Occipital lobe (tissue), 2 donors: Measurements from ENCODE around the gene FANCG. TPM values are rescaled to one million over a fixed set of nuclear protein-coding genes. Genes with fewer than 3 reads are reported as not detected.
A peak's percentile ranks its signal among the peaks of the same experiment; 100 is the strongest.

Source experiments
- DNase-seq: peaks from one replicate; lab custom pipeline; 2025; lab: John Stamatoyannopoulos, UW
- total RNA-seq: library from RNA; depleted of rRNA; stranded (reverse); fragments of >200 nt; gene quantifications from one replicate; pipeline ENCODE4 v1.2.3, GENCODE V29; 2014

The FANCG gene
- total RNA-seq, 1 donor from 2014 or later: 31.7 TPM

- DNase-seq: no peak
Observed at GRCh38 chr9:35103660-35104191, 24.0 kb upstream of the FANCG start.

GRCh38 chr9:35102769-35103659 is 23.3 kb upstream of the FANCG start, which contains the start of gene STOML2:
STOML2 (minus strand) TSS chr9:35103131; CDS start chr9:35103094, 37 bp downstream.
- peak; percentile 95 for DNase-seq

- no peak for DNase-seq
Observed at GRCh38 chr9:35102465-35102768, 22.7 kb upstream of the FANCG start.

GRCh38 chr9:35097573-35097972 is 17.8 kb upstream of the FANCG start:
- no peak for DNase-seq

GRCh38 chr9:35096035-35096849 is 16.5 kb upstream of the FANCG start, which contains the start of gene PIGO:
PIGO (minus strand) TSS chr9:35096591; CDS start chr9:35095565, 1,026 bp downstream.
- peak; percentile 74 for DNase-seq

- no peak for DNase-seq
Observed at GRCh38 chr9:35091536-35091935, 11.8 kb upstream of the FANCG start.

- no peak for DNase-seq
Observed at GRCh38 chr9:35089434-35089833, 9.7 kb upstream of the FANCG start.

- no peak for DNase-seq
Observed at GRCh38 chr9:35085078-35085477, 5.3 kb upstream of the FANCG start.

- no peak for DNase-seq
Observed at GRCh38 chr9:35079041-35079425, 709 bp downstream of the FANCG start.

- no peak for DNase-seq
Observed at GRCh38 chr9:35078066-35078465, 1.7 kb downstream of the FANCG start.

- DNase-seq: no peak
Observed at GRCh38 chr9:35076848-35077247, 2.9 kb downstream of the FANCG start.

- no peak for DNase-seq
Observed at GRCh38 chr9:35075358-35075757, 4.4 kb downstream of the FANCG start.

GRCh38 chr9:35074791-35075190 is 5.0 kb downstream of the FANCG start:
- DNase-seq: no peak

- no peak for DNase-seq
Observed at GRCh38 chr9:35074141-35074540, 5.6 kb downstream of the FANCG start.

- no peak for DNase-seq
Observed at GRCh38 chr9:35073279-35073612, 6.5 kb downstream of the FANCG start.

- DNase-seq: peak; percentile 98
Observed at GRCh38 chr9:35072461-35073278, 7.1 kb downstream of the FANCG start, which contains the start of gene VCP. VCP (minus strand) TSS chr9:35072625; CDS start chr9:35072353, 272 bp downstream.

- peak; percentile 54 for DNase-seq
Observed at GRCh38 chr9:35071814-35072460, 7.8 kb downstream of the FANCG start.

- no peak for DNase-seq
Observed at GRCh38 chr9:35070823-35071813, 8.6 kb downstream of the FANCG start.

- no peak for DNase-seq
Observed at GRCh38 chr9:35069020-35069419, 10.7 kb downstream of the FANCG start.

- no peak for DNase-seq
Observed at GRCh38 chr9:35067056-35067455, 12.7 kb downstream of the FANCG start.
